HPDE6-E6E7 (cell line): Measurements from ENCODE around the gene MRPL53.
"Not testable (repeated sequence)": the region's sequence is repeated elsewhere in the genome, so short reads cannot be mapped to it uniquely, and the experiment has no call there.

Experiments
- DNase-seq: peaks from one replicate; pipeline ENCODE4 v3.0.0; 2011; ENCODE audit warnings: missing footprints; ENCODE audit errors: extremely low spot score

MRPL53 gene

DNA sequence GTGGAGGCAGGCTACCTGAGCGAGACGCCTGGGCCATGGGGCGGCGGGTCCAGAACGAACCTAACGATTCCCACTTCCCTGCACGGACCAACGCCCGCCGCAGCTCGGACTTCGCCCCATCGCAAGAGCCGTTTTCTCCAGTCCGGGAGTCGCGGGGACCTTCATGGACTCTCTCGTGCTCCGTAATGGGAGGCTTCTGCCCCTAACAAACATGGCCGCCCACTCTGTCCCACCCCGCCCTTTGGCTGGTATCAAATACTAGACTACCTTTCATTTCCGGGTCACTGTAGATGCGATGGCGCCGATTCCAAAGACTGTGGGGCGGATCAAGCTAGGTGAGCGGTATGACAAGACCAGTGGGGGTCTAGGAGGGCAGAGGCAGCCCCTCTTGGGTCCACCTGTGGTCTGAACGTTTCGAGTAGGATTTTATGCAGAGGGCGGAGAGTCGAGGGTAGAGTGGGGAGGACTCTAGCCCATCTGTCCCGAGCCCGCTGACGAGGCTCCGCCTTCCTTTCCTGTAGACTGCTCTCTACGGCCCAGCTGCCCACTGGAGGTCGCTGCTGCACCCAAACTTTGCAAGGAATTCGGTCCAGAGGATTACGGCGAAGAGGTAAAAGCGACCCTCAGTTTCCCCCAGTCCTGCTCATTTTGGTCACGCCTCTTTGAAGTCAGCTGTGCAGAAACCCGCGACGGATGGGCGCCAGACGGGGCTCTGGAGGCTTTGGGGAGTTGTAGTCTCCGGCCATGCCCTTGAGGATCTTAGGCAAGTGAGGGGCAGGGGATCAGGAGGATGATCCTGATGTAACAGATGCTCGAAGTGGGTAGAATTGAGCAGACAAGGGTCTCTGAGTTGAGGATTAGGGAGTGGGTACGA, 10.6 kb upstream of the MRPL53 start, which contains the start of the genes CCDC142 and TTC31:
CCDC142 (minus strand) TSS at position 198 of the 874 bp plus-strand sequence; CDS start at position 37, 161 bp downstream.
TTC31 (plus strand) TSS at position 281 of the 874 bp plus-strand sequence; CDS start at position 296, 15 bp downstream.
- DNase-seq = peak; percentile 88

DNA sequence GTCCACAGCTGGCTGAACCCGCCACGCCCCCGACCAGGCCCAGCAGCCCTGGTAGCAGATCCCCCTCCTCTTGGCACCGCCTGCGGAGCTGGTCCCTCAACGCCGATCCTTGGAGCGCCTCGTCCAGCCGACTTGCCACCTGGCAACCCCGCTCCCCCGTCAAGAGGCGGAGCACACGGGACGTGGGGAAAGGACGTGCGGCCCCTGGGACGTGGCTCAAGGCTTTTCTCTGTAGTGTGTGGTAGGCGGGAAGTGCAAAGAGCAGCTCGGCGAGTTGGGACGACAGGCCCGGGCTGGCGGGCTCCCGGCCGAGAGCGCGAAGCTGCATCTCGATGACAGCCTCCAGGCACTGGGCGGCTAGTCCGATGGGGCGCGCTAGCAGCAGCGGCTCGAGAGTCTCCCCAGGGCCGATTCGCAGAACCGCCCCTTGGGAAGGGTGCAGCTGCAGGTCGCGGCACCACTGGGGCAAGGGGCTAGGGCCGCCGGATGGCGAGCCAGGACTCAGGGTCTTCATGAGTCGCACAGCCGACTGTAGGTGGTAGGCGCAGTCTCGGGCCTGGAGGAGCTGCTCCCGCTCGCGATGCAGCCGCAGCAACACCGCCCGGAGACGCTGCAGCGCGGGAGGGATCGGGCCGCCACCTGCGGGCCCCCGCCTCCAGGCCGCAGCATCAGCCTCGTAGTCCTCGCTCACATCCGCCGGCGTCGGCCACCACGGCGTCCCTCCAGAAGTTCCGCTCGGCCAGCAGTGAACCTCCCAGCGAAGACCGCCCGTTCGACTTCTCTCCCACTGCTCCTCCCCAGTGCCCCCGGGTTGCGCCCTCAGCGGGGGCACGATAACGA, 9.7 kb upstream of the MRPL53 start:
- DNase-seq = no peak

DNA sequence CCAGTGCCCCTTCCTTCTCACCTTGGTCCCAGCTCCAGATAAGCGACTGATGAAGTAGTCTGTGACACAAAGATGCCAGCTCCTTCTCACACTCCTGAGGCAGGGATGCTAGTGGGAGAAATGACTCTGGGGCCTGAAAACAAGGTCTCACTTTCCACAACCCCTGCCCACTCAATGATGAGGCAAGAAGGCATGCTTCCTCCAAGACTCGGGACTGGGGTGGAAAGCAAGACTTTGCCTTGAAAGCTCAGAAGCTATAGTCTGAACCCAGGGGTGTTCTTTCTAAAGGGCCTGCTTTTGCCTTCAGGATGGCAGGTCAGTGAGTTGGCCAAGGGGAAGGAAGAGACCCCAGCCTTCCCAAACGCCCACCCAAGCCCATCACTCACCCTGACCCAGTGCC, 9.0 kb upstream of the MRPL53 start:
- no peak for DNase-seq

DNA sequence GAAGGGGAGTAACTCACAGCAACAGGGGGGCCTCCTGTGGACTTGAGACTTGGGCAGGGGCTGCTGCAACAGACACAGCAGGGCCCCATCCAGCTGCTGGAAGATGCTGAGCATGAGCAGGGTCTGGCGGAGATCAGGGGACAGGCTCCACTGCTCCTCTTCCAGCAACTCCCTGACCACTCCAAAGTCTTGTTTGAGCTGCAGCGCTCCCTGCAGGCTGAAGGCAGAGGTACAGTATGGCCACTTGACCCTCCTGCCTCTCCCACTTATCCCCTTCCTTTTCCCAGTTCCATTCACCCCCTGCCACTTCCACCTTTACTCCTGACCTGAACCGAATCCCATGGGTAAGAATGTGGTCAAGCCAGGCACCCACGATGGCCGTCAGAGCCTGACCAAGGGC, 2.4 kb upstream of the MRPL53 start:
- no peak for DNase-seq

DNA sequence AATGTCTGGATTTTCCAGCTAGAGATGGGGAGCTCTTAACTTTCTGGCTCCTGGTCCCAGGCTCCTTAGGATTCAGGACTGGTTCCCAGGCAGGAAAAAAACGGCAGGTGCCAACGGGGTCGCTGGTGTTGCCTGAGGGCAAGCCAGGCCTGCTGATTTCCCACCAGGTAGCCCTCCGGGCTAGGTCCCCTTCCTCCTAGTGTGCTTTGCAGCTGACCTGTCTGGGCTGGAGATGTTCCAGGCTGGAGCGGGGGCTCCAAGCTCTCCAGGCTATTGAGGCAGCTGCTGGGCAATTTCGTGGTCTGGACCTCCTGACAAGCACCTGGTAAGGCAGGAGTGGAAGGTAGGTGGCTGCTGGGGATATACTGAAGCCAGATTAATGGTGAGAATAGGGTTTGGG, 2.0 kb upstream of the MRPL53 start:
- no peak for DNase-seq

DNA sequence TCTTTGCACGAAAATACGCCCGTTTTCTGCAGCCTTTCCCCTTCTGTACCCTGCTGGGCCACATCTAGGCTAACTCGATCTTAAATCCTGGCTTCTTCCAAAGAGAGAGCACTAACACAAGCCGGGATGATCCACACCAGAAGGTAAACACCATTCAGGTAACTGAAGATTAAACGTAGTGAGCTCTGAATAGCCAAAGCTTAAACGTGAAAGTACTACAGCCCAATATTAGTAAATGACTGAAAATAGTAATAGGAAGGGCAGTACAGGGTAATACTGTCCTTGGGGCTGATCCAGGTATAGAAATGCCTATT, 422 bp upstream of the MRPL53 start:
- no peak for DNase-seq

DNA sequence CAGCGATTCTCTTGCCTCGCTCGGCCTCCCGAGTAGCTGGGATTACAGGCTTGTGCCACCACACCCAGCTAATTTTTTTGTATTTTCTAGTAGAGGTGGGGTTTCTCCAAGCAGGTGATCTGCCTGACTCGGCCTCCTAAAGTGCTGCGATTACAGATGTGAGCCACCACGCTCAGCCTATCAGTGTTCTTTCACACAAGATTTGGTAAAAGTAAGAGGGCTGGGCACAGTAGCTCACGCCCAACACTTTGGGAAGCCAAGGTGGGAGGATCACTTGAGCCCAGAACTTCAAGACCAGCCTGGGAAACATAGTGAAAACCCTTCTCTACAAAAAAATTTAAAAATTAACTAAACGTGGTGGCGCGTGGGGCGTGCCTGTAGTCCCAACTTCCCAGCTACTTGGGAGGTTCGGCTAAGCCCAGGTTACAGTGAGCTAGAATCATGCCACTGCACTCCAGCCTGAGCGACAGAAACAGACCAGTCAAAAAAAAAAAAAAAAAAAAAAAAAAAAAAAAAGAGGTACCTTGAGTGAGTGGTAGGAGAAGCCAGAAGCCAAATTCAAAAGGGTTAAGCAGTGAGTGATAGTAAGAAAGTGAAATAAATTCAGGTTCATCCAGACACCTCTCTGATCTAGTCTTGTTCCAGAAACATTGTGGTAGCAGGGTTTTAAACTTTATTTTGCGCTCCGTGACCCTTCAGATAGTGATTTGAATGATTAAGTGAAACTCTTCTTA, 981 bp downstream of the MRPL53 start:
- no peak for DNase-seq

DNA sequence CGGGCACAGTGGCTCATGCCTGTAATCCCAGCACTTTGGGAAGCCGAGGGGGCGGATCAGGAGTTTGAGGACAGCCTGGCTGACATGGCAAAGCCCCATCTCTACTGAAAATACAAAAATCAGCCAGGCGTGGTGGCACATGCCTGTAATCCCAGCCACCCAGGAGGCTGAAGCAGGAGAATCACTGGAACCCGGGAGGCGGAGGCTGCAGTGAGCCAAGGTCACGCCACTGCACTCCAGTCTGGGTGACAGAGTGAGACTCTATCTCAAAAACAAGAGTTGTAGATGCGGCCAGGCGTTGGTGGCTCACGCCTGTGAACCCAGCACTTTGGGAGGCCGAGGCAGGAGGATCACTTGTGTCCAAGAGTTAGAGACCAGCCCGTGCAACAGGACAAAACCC, 1.7 kb downstream of the MRPL53 start:
- DNase-seq = not testable (repeated sequence)

DNA sequence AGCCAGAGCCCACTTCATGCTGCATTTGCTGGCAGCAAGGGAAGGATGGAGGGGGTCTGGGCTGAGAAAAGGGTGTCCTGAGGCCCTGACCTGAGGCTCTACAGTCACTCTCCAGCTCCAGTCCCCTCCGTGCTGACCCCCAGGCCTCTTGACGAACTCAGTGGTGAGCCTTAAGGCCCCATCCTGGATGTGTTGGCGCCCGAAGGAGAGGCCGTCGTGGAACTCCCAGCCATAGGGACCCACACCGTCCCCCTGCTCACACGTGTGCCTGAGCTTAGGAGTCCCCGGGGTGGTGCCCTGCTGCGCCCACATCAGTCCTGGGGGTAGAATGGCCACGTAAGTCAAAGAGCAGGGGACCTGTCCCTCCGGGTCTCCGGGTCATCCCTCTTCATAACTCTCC, 8.1 kb downstream of the MRPL53 start:
- DNase-seq = no peak

DNA sequence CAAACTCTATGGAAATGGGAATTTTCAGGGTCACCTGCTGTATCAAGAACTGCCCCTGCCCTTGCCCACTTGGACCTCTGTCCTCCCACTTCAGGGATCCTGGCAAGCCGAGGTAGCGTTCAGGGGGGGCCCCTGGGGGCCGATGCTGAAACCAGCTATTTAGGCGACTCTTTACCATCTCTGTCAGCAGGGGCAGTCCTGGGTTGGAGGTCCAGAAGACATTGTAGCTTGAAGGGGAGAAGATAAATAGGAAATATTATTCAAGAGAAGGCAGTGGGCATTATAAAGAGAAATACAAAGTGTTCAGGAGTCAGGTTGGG, 9.7 kb downstream of the MRPL53 start:
- no peak for DNase-seq

DNA sequence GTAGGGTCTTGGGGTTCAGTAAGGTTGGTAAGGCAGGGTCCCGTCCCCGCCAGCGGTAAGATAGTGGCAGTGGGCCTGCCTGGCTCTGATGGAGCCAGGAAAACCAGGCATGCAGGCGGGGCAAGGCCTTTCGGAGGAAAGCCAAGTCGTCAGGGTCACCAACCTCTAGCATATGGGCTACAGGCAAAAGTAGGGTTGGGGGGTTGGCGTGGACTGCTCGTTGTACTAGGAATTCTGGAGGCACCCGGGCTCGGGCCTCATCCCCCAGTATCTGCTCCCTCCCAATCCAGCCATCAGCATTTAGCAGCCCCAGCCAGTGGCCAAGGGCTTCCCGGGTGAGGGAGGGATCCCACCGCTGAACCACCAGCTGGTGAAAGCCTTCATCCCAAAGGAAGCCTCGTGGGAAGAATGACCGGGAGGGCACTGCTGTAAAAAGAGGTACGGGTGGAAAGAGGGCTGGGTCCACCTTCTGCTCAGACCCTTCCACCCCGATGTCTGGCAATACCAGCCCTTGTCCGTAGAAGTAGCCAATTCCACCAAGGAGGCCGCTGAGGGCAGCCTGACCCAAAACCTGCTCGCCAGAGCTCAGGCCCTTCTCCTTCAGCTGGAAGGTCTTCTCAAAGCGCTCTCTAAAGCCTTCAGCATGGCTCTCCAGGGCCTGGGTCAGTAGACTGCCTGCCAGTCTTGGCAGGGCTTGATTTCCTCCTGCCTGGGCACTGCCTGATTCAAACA, 10.3 kb downstream of the MRPL53 start:
- DNase-seq = no peak

DNA sequence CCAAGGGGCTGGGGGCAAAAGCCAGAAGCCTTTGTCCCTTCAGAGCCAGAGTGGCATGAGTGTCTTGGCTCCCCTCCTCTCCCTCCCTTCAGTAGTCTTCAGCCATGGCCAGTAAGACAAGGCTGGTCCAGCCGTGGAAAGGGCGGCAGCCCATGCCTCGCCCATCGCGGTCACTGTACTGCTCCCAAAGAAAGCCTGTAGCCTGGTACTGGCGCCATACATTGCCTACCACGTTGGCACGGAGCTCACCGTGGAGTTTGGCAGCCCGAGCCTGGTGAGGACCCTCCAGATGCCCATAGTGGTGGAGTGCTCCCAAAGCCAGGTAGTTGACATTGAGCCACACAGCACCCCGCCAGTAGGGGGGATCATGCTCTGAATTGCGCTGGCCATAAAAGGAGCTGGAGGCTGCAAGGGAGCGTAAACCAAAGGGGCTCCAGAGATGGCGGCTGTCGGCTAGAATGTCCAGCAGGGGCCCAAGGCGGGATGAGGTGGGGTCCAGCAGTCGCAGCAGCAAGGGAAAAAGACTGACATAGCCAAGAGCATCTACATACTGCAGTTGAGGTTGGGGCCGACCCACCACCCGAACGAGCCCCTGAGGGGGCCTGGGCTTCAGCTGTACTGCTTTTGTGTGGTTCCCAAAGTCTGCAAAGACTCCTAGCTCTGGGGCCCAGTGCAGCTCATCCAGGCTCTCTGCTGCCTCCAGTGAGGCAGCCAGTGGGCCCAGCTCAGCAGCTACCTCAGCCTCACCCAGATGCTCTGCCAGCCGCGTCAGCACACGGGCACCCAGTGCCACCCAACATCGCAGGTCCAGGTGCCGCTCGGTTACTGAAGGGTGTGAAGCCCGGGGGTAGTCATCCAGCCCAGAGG, 11.1 kb downstream of the MRPL53 start:
- DNase-seq = no peak

DNA sequence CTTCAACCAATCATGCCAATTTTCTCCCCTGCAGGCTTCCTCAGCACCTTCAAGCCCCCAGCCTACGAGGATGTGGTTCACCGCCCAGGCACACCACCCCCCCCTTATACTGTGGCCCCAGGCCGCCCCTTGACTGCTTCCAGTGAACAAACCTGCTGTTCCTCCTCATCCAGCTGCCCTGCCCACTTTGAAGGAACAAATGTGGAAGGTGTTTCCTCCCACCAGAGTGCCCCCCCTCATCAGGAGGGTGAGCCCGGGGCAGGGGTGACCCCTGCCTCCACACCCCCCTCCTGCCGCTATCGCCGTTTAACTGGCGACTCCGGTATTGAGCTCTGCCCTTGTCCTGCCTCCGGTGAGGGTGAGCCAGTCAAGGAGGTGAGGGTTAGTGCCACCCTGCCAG, 12.3 kb downstream of the MRPL53 start:
- not testable (repeated sequence) for DNase-seq

DNA sequence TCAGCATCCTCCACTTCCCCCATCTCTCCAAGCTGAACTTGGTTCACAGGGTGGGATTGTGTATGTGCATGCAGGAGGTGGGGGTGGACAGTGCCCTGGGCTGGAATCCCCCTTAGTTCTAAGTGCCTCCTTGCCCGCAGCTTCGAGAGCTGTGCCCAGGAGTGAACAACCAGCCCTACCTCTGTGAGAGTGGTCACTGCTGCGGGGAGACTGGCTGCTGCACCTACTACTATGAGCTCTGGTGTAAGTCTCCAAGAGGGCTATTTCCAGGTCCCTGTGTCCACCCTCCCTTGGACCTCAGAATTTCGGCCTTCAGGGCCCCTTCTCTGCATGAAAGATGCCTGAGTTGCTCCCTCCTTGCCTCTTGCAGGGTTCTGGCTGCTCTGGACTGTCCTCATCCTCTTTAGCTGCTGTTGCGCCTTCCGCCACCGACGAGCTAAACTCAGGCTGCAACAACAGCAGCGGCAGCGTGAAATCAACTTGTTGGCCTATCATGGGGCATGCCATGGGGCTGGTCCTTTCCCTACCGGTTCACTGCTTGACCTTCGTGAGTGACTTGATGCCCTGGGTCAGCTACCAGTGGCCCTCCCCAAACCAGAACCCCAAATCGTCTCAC, 12.9 kb downstream of the MRPL53 start:
- not testable (repeated sequence) for DNase-seq

DNA sequence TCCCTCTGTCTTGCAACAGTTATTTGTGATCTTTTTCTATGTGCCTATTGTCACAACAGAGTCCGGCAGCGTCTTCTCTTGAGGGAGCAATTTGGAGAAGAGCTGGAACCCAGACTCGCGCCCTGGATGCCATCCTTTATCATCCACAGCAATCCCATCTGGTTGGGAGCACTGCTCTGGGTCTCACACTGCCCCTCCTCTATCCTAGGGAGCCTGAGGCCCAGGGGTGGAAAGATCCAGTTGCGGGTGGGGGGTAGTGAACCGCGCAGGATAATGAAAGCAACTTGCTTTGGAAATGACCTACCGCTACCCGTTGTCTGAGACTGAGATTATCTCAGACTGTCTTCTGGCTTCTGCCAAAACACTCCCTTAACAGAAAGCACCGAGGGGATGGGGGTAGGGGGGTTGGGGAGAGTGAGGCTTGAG, 13.5 kb downstream of the MRPL53 start:
- no peak for DNase-seq

DNA sequence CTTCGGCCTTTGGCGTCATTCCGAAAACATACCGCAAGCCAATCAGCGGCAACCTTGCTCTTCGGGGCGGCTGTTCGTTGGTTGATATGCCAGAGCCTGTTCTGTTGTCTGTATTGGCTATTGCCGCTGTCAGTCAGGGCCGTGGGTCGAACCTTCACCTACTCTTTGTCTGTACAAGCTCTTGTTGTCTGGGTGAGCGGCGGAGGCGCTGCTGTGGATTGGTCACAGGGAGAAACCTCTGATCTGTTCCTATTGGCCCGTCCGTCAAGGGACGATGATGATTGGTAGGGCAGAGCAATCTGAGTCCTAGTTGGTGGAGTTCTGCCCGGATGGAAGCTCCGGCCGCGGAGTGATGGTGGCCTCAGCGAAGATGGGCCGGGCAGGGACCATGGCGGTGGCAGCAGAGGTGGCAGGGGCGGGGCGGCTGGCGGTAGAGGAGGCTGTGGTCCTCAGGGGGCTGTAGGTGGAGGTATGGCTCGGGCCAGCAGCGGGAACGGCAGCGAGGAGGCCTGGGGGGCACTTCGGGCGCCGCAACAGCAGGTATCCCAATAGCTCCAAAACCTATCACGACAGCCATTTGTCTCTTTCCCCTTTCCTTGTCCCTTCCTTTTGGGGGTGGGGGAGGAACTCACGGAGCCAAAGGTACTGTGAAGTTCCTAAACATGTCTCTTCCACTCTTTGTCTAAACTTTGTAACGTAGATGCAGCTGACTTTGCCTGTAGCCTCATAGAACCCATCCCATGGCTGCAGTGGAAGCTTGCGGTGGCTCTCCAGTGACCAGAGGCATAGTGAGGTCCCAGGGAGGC, 14.1 kb downstream of the MRPL53 start, which contains the start of gene WBP1:
WBP1 (plus strand) TSS at position 307 of the 806 bp plus-strand sequence; CDS start at position 472, 165 bp downstream.
- peak; percentile 98 for DNase-seq

DNA sequence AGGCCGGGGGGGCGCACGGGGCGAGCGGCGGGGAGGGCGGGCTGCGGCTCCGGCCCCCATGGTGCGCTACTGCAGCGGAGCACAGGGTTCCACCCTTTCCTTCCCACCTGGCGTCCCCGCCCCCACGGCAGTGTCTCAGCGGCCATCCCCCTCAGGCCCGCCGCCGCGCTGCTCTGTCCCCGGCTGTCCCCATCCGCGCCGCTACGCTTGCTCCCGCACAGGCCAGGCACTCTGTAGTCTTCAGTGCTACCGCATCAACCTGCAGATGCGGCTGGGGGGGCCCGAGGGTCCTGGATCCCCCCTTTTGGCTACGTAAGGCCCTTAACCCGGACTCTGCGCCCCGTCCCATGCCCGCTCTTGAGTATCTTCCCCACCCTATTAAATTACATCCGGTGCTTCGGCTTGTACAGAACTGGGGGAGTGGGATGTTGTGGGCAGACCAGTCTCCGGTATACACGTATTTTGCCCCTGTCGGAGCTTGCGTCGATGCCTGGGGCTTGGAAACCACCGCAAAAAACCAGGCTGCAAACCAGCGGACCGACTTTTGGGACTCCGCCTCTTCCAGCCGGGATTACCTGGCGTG, 14.8 kb downstream of the MRPL53 start:
- no peak for DNase-seq

DNA sequence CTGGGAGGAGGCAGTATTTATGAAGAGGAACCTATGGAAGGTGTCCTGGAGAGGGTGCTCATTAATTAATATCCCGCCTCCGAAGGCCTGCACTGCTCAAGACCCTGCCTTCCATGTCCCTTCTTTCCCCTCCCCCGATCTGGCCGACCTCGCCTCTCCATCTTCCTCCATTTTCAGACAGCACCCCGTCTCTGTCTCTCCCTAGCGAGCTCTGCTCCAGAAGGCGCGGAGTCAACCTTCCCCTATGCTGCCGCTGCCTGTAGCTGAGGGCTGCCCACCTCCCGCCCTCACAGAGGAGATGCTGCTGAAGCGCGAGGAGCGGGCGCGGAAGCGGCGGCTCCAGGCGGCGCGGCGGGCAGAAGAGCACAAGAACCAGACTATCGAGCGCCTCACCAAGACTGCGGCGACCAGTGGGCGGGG, 15.3 kb downstream of the MRPL53 start:
- no peak for DNase-seq
